Common myeloid progenitor, CD34-positive (primary cell): ENCODE data around the gene KDM1A.
"Not testable (repeated sequence)": the region's sequence is repeated elsewhere in the genome, so short reads cannot be mapped to it uniquely, and the experiment has no call there.

Experiments used
- CTCF ChIA-PET: fragments of 350-600 bp; sonication (Branson Sonifier 250); formaldehyde crosslinking; loops from one replicate; lab custom pipeline; 2021; ENCODE audit warnings: antibody characterized with exemption; lab: Charles Lee
- POLR2A ChIA-PET: fragments of 350-600 bp; sonication (Branson Sonifier 250); formaldehyde crosslinking; loops from one replicate; lab custom pipeline; 2021; ENCODE audit warnings: antibody characterized with exemption; lab: Charles Lee
- DNase-seq, 3 donors: peaks; one replicate each; pipeline versions ENCODE4 v3.0.0 to v3.0.0-alpha.2; 2013
- H3K27ac ChIP-seq, 2 experiments: 1 replicate in 1 of 2; 2 replicates in 1 of 2; pipeline ENCODE4 v1.7.0; 2013; ENCODE audit warnings: inconsistent platforms in 2 of 2, low read length in 2 of 2, mild to moderate bottlenecking in 2 of 2, low read depth in 1 of 2, moderate library complexity in 1 of 2; ENCODE audit not compliant: severe bottlenecking in 2 of 2, insufficient read depth in 1 of 2, poor library complexity in 1 of 2
- H3K27me3 ChIP-seq, 5 experiments: replicated peaks in 2 of 5; 1 replicate in 3 of 5; 2 replicates in 2 of 5; pipeline versions ENCODE4 v1.6.1 to v1.7.0; 2013; ENCODE audit warnings: low read length in 4 of 5, mild to moderate bottlenecking in 2 of 5, moderate library complexity in 2 of 5, inconsistent platforms in 1 of 5; ENCODE audit not compliant: insufficient read depth in 5 of 5, control insufficient read depth in 4 of 5
- H3K36me3 ChIP-seq, 4 experiments: 1 replicate in 2 of 4; 2 replicates in 2 of 4; pipeline versions ENCODE4 v1.6.1 to v1.7.0; 2013; ENCODE audit warnings: low read length in 3 of 4, control low read depth in 1 of 4, mild to moderate bottlenecking in 1 of 4; ENCODE audit not compliant: control insufficient read depth in 4 of 4, insufficient read depth in 4 of 4
- H3K4me1 ChIP-seq, 4 experiments: 1 replicate in 3 of 4; 2 replicates in 1 of 4; pipeline versions ENCODE4 v1.6.1 to v1.7.1; 2013; ENCODE audit warnings: low read length in 3 of 4, mild to moderate bottlenecking in 3 of 4, control low read depth in 1 of 4, inconsistent platforms in 1 of 4, moderate library complexity in 1 of 4; ENCODE audit not compliant: control insufficient read depth in 4 of 4, insufficient read depth in 4 of 4; ENCODE audit errors: control extremely low read depth in 1 of 4
- H3K4me3 ChIP-seq, 7 experiments: 1 replicate in 4 of 7; 2 replicates in 3 of 7; pipeline versions ENCODE4 v1.5.1 to v1.7.0; 2013; ENCODE audit warnings: mild to moderate bottlenecking in 7 of 7, low read length in 6 of 7, moderate library complexity in 6 of 7, inconsistent platforms in 2 of 7, low read depth in 2 of 7, control low read depth in 1 of 7; ENCODE audit not compliant: insufficient read depth in 4 of 7, control insufficient read depth in 1 of 7; ENCODE audit errors: extremely low read depth in 1 of 7
- H3K9me3 ChIP-seq, 5 experiments: 1 replicate in 4 of 5; 2 replicates in 1 of 5; pipeline versions ENCODE4 v1.6.1 to v1.7.1; 2013; ENCODE audit warnings: low read length in 4 of 5, mild to moderate bottlenecking in 2 of 5, inconsistent platforms in 1 of 5, low read depth in 1 of 5, moderate library complexity in 1 of 5; ENCODE audit not compliant: control insufficient read depth in 4 of 5, insufficient read depth in 2 of 5; ENCODE audit errors: control extremely low read depth in 1 of 5
- WGBS: methylation state at CpG from one replicate; pipeline ENCODE4 v1.1.5; 2013; ENCODE audit not compliant: insufficient coverage; 5-methylcytosine and 5-hydroxymethylcytosine counted together

KDM1A gene

GRCh38 chr1:22976127-22976460, 43.2 kb upstream of the KDM1A start:
- H3K36me3 ChIP-seq, result no peaks in the 10 kb centered on the region
- H3K27ac ChIP-seq, result no peak overlapping the region
- H3K4me3 ChIP-seq, result no peak overlapping the region
- no peaks in the 10 kb centered on the region for H3K9me3 ChIP-seq
- DNase-seq, result no peak
- CTCF ChIA-PET, result interaction anchor here (0.7 to 2.1 kb wide), 3 partner anchors 14 to 219 kb away, joined by 3 to 16 read pairs (median 3); no protein-coding TSS in a partner anchor
- peaks cover 0 to 3% (median 0%) of the 10 kb centered on the region in 4 experiments for H3K4me1 ChIP-seq
- POLR2A ChIA-PET, result no interaction called here
- peaks cover 0 to 11% (median 4%) of the 10 kb centered on the region in 5 experiments for H3K27me3 ChIP-seq
- 100% methylated on average over 2 of the region's 4 CpGs for WGBS

GRCh38 chr1:22976461-22977243, 42.6 kb upstream of the KDM1A start:
- Histone ChIP-seq H3K4me3 (no peak overlapping the region), H3K36me3 (no peaks in the 10 kb centered on the region), H3K27me3 (peaks cover 0 to 8% (median 7%) of the 10 kb centered on the region in 5 experiments), H3K27ac (no peak overlapping the region), H3K4me1 (peaks cover 0 to 3% (median 0%) of the 10 kb centered on the region in 4 experiments), H3K9me3 (no peaks in the 10 kb centered on the region)
- CTCF ChIA-PET, result interaction anchor here (0.7 to 2.1 kb wide), 6 partner anchors 13 to 270 kb away, joined by 3 to 16 read pairs (median 4); no protein-coding TSS in a partner anchor
- DNase-seq, result peak; percentile 77 to 88 (median 86)
- 41% methylated on average over 8 of the region's 9 CpGs for WGBS
- POLR2A ChIA-PET, result no interaction called here

- H3K36me3 ChIP-seq, result no peaks in the 10 kb centered on the region
- H3K4me1 ChIP-seq, result peaks cover 0 to 3% (median 0%) of the 10 kb centered on the region in 4 experiments
- 100% methylated on average over 1 of the region's 3 CpGs for WGBS
- ChIA-PET CTCF (interaction anchor here (1.4 to 2.0 kb wide), 3 partner anchors 10 to 207 kb away, joined by 3 to 6 read pairs (median 6); no protein-coding TSS in a partner anchor), POLR2A (no interaction called here)
- no peaks in the 10 kb centered on the region for H3K9me3 ChIP-seq
- peaks cover 0 to 7% (median 3%) of the 10 kb centered on the region in 5 experiments for H3K27me3 ChIP-seq
- H3K4me3 ChIP-seq, result no peak overlapping the region
- H3K27ac ChIP-seq, result no peak overlapping the region
- no peak for DNase-seq
These were observed 41.0 kb upstream of the KDM1A start for GRCh38 chr1:22978299-22978698.

- H3K4me1 ChIP-seq, H3K4me3 ChIP-seq, H3K36me3 ChIP-seq, CTCF ChIA-PET, H3K9me3 ChIP-seq, DNase-seq, POLR2A ChIA-PET, H3K27ac ChIP-seq, H3K27me3 ChIP-seq: not testable (repeated sequence)
- 71% methylated on average over 1 of the region's 3 CpGs for WGBS
These were observed 38.8 kb upstream of the KDM1A start for GRCh38 chr1:22980471-22980790.

GRCh38 chr1:22983944-22984343, 35.3 kb upstream of the KDM1A start:
- Histone ChIP-seq H3K27me3 (peaks cover 0 to 9% (median 2%) of the 10 kb centered on the region in 5 experiments), H3K36me3 (no peaks in the 10 kb centered on the region), H3K4me3 (no peak overlapping the region), H3K4me1 (no peaks in the 10 kb centered on the region), H3K27ac (no peak overlapping the region), H3K9me3 (no peaks in the 10 kb centered on the region)
- POLR2A ChIA-PET, result no interaction called here
- no peak for DNase-seq
- WGBS, result 87% methylated on average over 4 of the region's 4 CpGs
- CTCF ChIA-PET, result no interaction called here

- H3K36me3 ChIP-seq, POLR2A ChIA-PET, H3K27me3 ChIP-seq, H3K4me3 ChIP-seq, CTCF ChIA-PET, DNase-seq, H3K4me1 ChIP-seq, H3K27ac ChIP-seq: not testable (repeated sequence)
- H3K9me3 ChIP-seq, result peaks cover 0 to 20% (median 4%) of the 10 kb centered on the region in 5 experiments
- no CpG with 5 or more reads among the region's 3 CpGs for WGBS
These were observed 26.9 kb upstream of the KDM1A start for GRCh38 chr1:22992384-22992783.

GRCh38 chr1:22993220-22993795, 26.0 kb upstream of the KDM1A start:
- H3K4me3 ChIP-seq, H3K27me3 ChIP-seq, H3K27ac ChIP-seq, DNase-seq, CTCF ChIA-PET, H3K36me3 ChIP-seq, H3K4me1 ChIP-seq: not testable (repeated sequence)
- POLR2A ChIA-PET, result interaction anchor here (0.6 kb wide), 1 partner anchor 10 kb away, joined by 3 read pairs; no protein-coding TSS in a partner anchor
- WGBS, result 100% methylated on average over 5 of the region's 6 CpGs
- peaks cover 0 to 20% (median 4%) of the 10 kb centered on the region in 5 experiments for H3K9me3 ChIP-seq
